SK-N-MC (cell line): ENCODE data around the gene NIM1K.

Experiments
- DNase-seq: peaks from one replicate; pipeline ENCODE4 v3.0.0-alpha.2; 2011; ENCODE audit warnings: low read depth, low spot score
- H3K27ac ChIP-seq: fragments of 200-600 bp; sonication (generic); 2 replicates; pipeline ENCODE4 v1.5.1; 2016; ENCODE audit warnings: mixed run types
- H3K36me3 ChIP-seq: fragments of 200-600 bp; sonication (generic); 2 replicates; pipeline ENCODE4 v1.6.1; 2017; ENCODE audit warnings: antibody characterized with exemption, low read length, mixed read lengths; ENCODE audit not compliant: insufficient read depth
- H3K4me3 ChIP-seq: fragments of 200-600 bp; sonication (generic); 2 replicates; pipeline ENCODE4 v1.5.1; 2016
- H3K9ac ChIP-seq: fragments of 200-600 bp; sonication (generic); 2 replicates; pipeline ENCODE4 v1.8.0; 2017; ENCODE audit warnings: mixed run types, mixed read lengths; ENCODE audit not compliant: insufficient read length
- H3K9me3 ChIP-seq: fragments of 200-600 bp; sonication (generic); 2 replicates; pipeline ENCODE4 v1.6.1; 2017; ENCODE audit warnings: low read depth, mild to moderate bottlenecking, antibody characterized with exemption, low read length, moderate library complexity, mixed read lengths
- EZH2 ChIP-seq: fragments of 200-600 bp; sonication (generic); IDR thresholded peaks from one replicate; pipeline ENCODE4 v1.6.1; 2017; ENCODE audit warnings: antibody characterized with exemption
- FOXP2 ChIP-seq: optimal IDR thresholded peaks from 2 replicates; pipeline ENCODE3; 2011; ENCODE audit warnings: mild to moderate bottlenecking, moderate library complexity; ENCODE audit not compliant: insufficient read depth; ENCODE audit errors: extremely low read length, control extremely low read depth
- POLR2AphosphoS5 ChIP-seq: IDR thresholded peaks from 2 replicates; pipeline ENCODE4 v1.6.1; 2012; ENCODE audit warnings: mild to moderate bottlenecking, low read depth, low read length, borderline replicate concordance

Gene NIM1K

GRCh38 chr5:43191740-43192557, at the start of gene NIM1K:
Gene NIM1K (plus strand): TSS chr5:43192225. CDS start chr5:43245776, 53,551 bp downstream.
- H3K9ac ChIP-seq = no peak within 1 kb of the TSS
- DNase-seq = no peak

GRCh38 chr5:43145071-43145470, 47.0 kb upstream of the NIM1K start:
- Histone ChIP-seq H3K27ac (no peak overlapping the region), H3K36me3 (peaks cover 70% of the 10 kb centered on the region)

More at GRCh38 chr5:43191740-43192557, at the start of gene NIM1K:
- TF ChIP-seq FOXP2 = no peak
- TF ChIP-seq EZH2 = no peak
- no peak for TF ChIP-seq POLR2AphosphoS5
- Histone ChIP-seq H3K27ac (no peak within 1 kb of the TSS), H3K36me3 (no peaks in the 10 kb centered on the region), H3K9me3 (no peaks in the 10 kb centered on the region), H3K4me3 (peak within 1 kb of the TSS; percentile 83)

GRCh38 chr5:43146958-43147357, 45.1 kb upstream of the NIM1K start:
- no peak overlapping the region for H3K27ac ChIP-seq
- no peak overlapping the region for H3K4me3 ChIP-seq

More at GRCh38 chr5:43145071-43145470, 47.0 kb upstream of the NIM1K start:
- DNase-seq = no peak
- no peak for TF ChIP-seq POLR2AphosphoS5
- TF ChIP-seq FOXP2 = no peak
- TF ChIP-seq EZH2 = no peak
- H3K9me3 ChIP-seq = no peaks in the 10 kb centered on the region
- H3K4me3 ChIP-seq = no peak overlapping the region
- no peak overlapping the region for H3K9ac ChIP-seq

GRCh38 chr5:43148417-43148816, 43.6 kb upstream of the NIM1K start:
- TF ChIP-seq FOXP2 = no peak
- no peak for DNase-seq
- H3K36me3 ChIP-seq = peaks cover 69% of the 10 kb centered on the region

More at GRCh38 chr5:43146958-43147357, 45.1 kb upstream of the NIM1K start:
- peaks cover 70% of the 10 kb centered on the region for H3K36me3 ChIP-seq
- no peak for DNase-seq
- H3K9me3 ChIP-seq = no peaks in the 10 kb centered on the region
- H3K9ac ChIP-seq = no peak overlapping the region
- TF ChIP-seq FOXP2 = no peak
- no peak for TF ChIP-seq POLR2AphosphoS5
- TF ChIP-seq EZH2 = no peak

GRCh38 chr5:43149231-43149630, 42.8 kb upstream of the NIM1K start:
- Histone ChIP-seq H3K9ac (no peak overlapping the region), H3K36me3 (peaks cover 66% of the 10 kb centered on the region), H3K27ac (no peak overlapping the region), H3K9me3 (no peaks in the 10 kb centered on the region), H3K4me3 (no peak overlapping the region)
- TF ChIP-seq POLR2AphosphoS5 (no peak), FOXP2 (no peak), EZH2 (no peak)
- no peak for DNase-seq

More at GRCh38 chr5:43148417-43148816, 43.6 kb upstream of the NIM1K start:
- H3K4me3 ChIP-seq = no peak overlapping the region
- H3K27ac ChIP-seq = no peak overlapping the region
- H3K9ac ChIP-seq = no peak overlapping the region
- H3K9me3 ChIP-seq = no peaks in the 10 kb centered on the region

- no peak overlapping the region for H3K27ac ChIP-seq
- peaks cover 58% of the 10 kb centered on the region for H3K36me3 ChIP-seq
- no peaks in the 10 kb centered on the region for H3K9me3 ChIP-seq
- no peak for DNase-seq
- no peak overlapping the region for H3K4me3 ChIP-seq
- TF ChIP-seq POLR2AphosphoS5 = no peak
- TF ChIP-seq FOXP2 = no peak
- no peak for TF ChIP-seq EZH2
- H3K9ac ChIP-seq = no peak overlapping the region
Observed at GRCh38 chr5:43150075-43150474, 42.0 kb upstream of the NIM1K start.

GRCh38 chr5:43150748-43151147, 41.3 kb upstream of the NIM1K start:
- no peak for DNase-seq
- Histone ChIP-seq H3K9ac (no peak overlapping the region), H3K27ac (no peak overlapping the region), H3K9me3 (no peaks in the 10 kb centered on the region), H3K36me3 (peaks cover 51% of the 10 kb centered on the region), H3K4me3 (no peak overlapping the region)
- no peak for TF ChIP-seq FOXP2
- no peak for TF ChIP-seq EZH2
- no peak for TF ChIP-seq POLR2AphosphoS5

- Histone ChIP-seq H3K9me3 (no peaks in the 10 kb centered on the region), H3K36me3 (peaks cover 38% of the 10 kb centered on the region)
- no peak for TF ChIP-seq FOXP2
- TF ChIP-seq EZH2 = no peak
- TF ChIP-seq POLR2AphosphoS5 = no peak
Observed at GRCh38 chr5:43152946-43153345, 39.1 kb upstream of the NIM1K start.

GRCh38 chr5:43154469-43154868, 37.6 kb upstream of the NIM1K start:
- no peak for DNase-seq
- H3K4me3 ChIP-seq = no peak overlapping the region
- H3K9me3 ChIP-seq = no peaks in the 10 kb centered on the region
- no peak overlapping the region for H3K9ac ChIP-seq
- TF ChIP-seq EZH2 (no peak), POLR2AphosphoS5 (no peak), FOXP2 (no peak)
- no peak overlapping the region for H3K27ac ChIP-seq
- H3K36me3 ChIP-seq = peaks cover 33% of the 10 kb centered on the region

More at GRCh38 chr5:43152946-43153345, 39.1 kb upstream of the NIM1K start:
- Histone ChIP-seq H3K27ac (no peak overlapping the region), H3K4me3 (no peak overlapping the region), H3K9ac (no peak overlapping the region)
- no peak for DNase-seq
